Activated T-cell treated with anti-CD3 and anti-CD28 coated beads, Interleukin-2, amount 50 U/mL, for 48 hours (primary cell): Measurements from ENCODE around the gene USP11.

Experiments used
- DNase-seq, 2 experiments: peaks; one replicate each; pipeline ENCODE4 v3.0.0-alpha.2; 2020

Gene USP11

GRCh38 chrX:47232803-47233332, at the start of gene USP11:
USP11 (plus strand) TSS chrX:47233009; CDS start chrX:47233044, 35 bp downstream.
- peak; percentile 47 to 52 for DNase-seq

GRCh38 chrX:47184486-47184885, 48.3 kb upstream of the USP11 start:
- no peak for DNase-seq

GRCh38 chrX:47185241-47185640, 47.6 kb upstream of the USP11 start:
- DNase-seq, result no peak

- no peak for DNase-seq
These were observed 46.6 kb upstream of the USP11 start for GRCh38 chrX:47186096-47186740.

GRCh38 chrX:47187106-47187677, 45.6 kb upstream of the USP11 start:
- no peak for DNase-seq

- DNase-seq, result no peak
These were observed 42.9 kb upstream of the USP11 start for GRCh38 chrX:47189906-47190305.

GRCh38 chrX:47190445-47191269, 42.2 kb upstream of the USP11 start:
- DNase-seq, result peak; percentile 84 to 88

GRCh38 chrX:47191331-47191730, 41.5 kb upstream of the USP11 start:
- DNase-seq, result peak; percentile 55 to 59

GRCh38 chrX:47191806-47192401, 40.9 kb upstream of the USP11 start:
- no peak for DNase-seq

- DNase-seq, result peak; percentile 97 to 99
These were observed 39.2 kb upstream of the USP11 start, which contains the start of gene UBA1 for GRCh38 chrX:47193475-47194193. UBA1 (plus strand) TSS chrX:47193829; CDS start chrX:47198803, 4,974 bp downstream.

GRCh38 chrX:47194194-47194787, 38.5 kb upstream of the USP11 start:
- peak in 1 of 2 experiments; percentile 35 for DNase-seq

- DNase-seq, result no peak
These were observed 36.7 kb upstream of the USP11 start for GRCh38 chrX:47196098-47196497.

GRCh38 chrX:47197526-47197925, 35.3 kb upstream of the USP11 start:
- DNase-seq, result no peak

- DNase-seq, result no peak
These were observed 34.7 kb upstream of the USP11 start for GRCh38 chrX:47198026-47198686.

- no peak for DNase-seq
These were observed 34.1 kb upstream of the USP11 start for GRCh38 chrX:47198687-47199080.

GRCh38 chrX:47199286-47199685, 33.5 kb upstream of the USP11 start:
- no peak for DNase-seq

- no peak for DNase-seq
These were observed 32.2 kb upstream of the USP11 start for GRCh38 chrX:47200385-47201150.

GRCh38 chrX:47201345-47201944, 31.4 kb upstream of the USP11 start:
- DNase-seq, result no peak

- no peak for DNase-seq
These were observed 30.5 kb upstream of the USP11 start for GRCh38 chrX:47202316-47202715.

GRCh38 chrX:47202877-47203276, 29.9 kb upstream of the USP11 start:
- DNase-seq, result no peak
